K562 (cell line): Measurements from ENCODE around the gene OR11L1.

Experiments used
- CEBPB ChIP-seq: fragments of 450-650 bp; IDR thresholded peaks from 2 replicates; pipeline ENCODE4 v1.6.1; 2016; ENCODE audit warnings: missing genetic modification characterization, missing compliant biosample characterization
- EP400 ChIP-seq: fragments of 450-650 bp; IDR thresholded peaks from 2 replicates; pipeline ENCODE4 v1.6.1; 2017; ENCODE audit warnings: antibody characterized with exemption, mild to moderate bottlenecking, moderate library complexity
- FOXP1 ChIP-seq: sonication (generic); formaldehyde crosslinking; IDR thresholded peaks from 2 replicates; pipeline ENCODE4 v1.8.0; 2022; ENCODE audit warnings: mild to moderate bottlenecking, missing genetic modification reagents
- JUNB ChIP-seq: fragments of 450-650 bp; formaldehyde crosslinking; conservative IDR thresholded peaks from 2 replicates; pipeline ENCODE4 v1.4.0; 2020; ENCODE audit warnings: mild to moderate bottlenecking
- SAFB2 ChIP-seq: fragments of 200-400 bp; formaldehyde crosslinking; IDR thresholded peaks from 2 replicates; pipeline ENCODE4 v1.6.1; 2018; ENCODE audit warnings: borderline replicate concordance, low read length, low read depth, moderate library complexity; ENCODE audit not compliant: severe bottlenecking
- SP1 ChIP-seq: sonication (generic); formaldehyde crosslinking; IDR thresholded peaks from 2 replicates; pipeline ENCODE4 v1.8.1; 2022; ENCODE audit warnings: mild to moderate bottlenecking, missing genetic modification reagents
- SREBF2 ChIP-seq: sonication (generic); formaldehyde crosslinking; IDR thresholded peaks from 2 replicates; pipeline ENCODE4 v1.4.0; 2020; ENCODE audit warnings: mild to moderate bottlenecking, missing genetic modification reagents
- SRSF1 ChIP-seq: fragments of 200-400 bp; formaldehyde crosslinking; IDR thresholded peaks from 2 replicates; pipeline ENCODE4 v1.6.1; 2017; ENCODE audit warnings: mild to moderate bottlenecking, low read depth, low read length, moderate library complexity
- TBL1XR1 ChIP-seq, 2 experiments: IDR thresholded peaks; 2 replicates each; pipeline ENCODE4 v1.6.1; 2012; ENCODE audit warnings: improper control_type of control experiment in 2 of 2, low read length in 2 of 2, mild to moderate bottlenecking in 1 of 2
- TF ChIP-seq, protein P1 (sequence below), 3 experiments: IDR thresholded peaks in 2 of 3; conservative IDR thresholded peaks in 1 of 3; 2 replicates each; pipeline ENCODE4 v1.5.1; 2011 to 2012; ENCODE audit warnings: low read length in 3 of 3, mild to moderate bottlenecking in 3 of 3, control low read depth in 2 of 3, improper control_type of control experiment in 1 of 3, inconsistent platforms in 1 of 3, low read depth in 1 of 3, mixed read lengths in 1 of 3, moderate library complexity in 1 of 3; ENCODE audit not compliant: insufficient read depth in 2 of 3
- TF ChIP-seq, protein P2 (sequence below): fragments of 450-650 bp; IDR thresholded peaks from one replicate; pipeline ENCODE4 v1.6.1; 2018; ENCODE audit warnings: mild to moderate bottlenecking, moderate library complexity; ENCODE audit not compliant: partially characterized antibody
- TF ChIP-seq, protein P3 (sequence below), 2 experiments: fragments of 450-650 bp; IDR thresholded peaks; 2 replicates each; pipeline ENCODE4 v1.6.1; 2016

DNA sequence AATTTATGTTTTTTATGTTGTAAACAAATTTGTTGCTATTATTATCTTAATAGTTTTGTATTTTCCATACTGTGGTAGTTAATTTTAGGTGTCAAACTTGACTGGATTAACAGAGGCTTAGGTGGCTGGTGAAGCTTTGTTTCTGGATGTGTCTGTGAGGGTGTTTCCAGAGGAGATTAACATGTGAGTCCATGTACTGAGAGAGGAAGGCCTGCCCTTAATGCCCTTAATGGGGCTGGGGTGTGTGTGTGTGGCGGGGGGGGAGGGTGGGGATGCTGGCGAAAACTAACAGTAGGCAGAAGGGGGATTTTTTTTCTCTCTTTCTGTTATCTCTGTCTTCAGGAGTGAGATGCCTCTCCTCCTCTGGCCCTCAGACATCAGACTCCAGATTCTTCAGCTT is 19.6 kb downstream of the OR11L1 start:
- TF ChIP-seq JUNB (CRISPR knock-in tag) (no peak), EP400 (no peak), SAFB2 (no peak), SP1 (CRISPR knock-in tag) (no peak), SRSF1 (no peak), FOXP1 (no peak), TBL1XR1 (IDR thresholded peaks at IDR 0.05; ENCODE audit: low read length in 2 of 2) (no peak), SREBF2 (no peak), CEBPB (no peak)
- TF ChIP-seq, protein P1, sequence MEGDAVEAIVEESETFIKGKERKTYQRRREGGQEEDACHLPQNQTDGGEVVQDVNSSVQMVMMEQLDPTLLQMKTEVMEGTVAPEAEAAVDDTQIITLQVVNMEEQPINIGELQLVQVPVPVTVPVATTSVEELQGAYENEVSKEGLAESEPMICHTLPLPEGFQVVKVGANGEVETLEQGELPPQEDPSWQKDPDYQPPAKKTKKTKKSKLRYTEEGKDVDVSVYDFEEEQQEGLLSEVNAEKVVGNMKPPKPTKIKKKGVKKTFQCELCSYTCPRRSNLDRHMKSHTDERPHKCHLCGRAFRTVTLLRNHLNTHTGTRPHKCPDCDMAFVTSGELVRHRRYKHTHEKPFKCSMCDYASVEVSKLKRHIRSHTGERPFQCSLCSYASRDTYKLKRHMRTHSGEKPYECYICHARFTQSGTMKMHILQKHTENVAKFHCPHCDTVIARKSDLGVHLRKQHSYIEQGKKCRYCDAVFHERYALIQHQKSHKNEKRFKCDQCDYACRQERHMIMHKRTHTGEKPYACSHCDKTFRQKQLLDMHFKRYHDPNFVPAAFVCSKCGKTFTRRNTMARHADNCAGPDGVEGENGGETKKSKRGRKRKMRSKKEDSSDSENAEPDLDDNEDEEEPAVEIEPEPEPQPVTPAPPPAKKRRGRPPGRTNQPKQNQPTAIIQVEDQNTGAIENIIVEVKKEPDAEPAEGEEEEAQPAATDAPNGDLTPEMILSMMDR (IDR thresholded peaks at IDR 0.05 in 2 of 3, conservative IDR thresholded peaks at IDR 0.05 in 1 of 3; ENCODE audit: insufficient read depth in 2 of 3, low read depth in 1 of 3, low read length in 3 of 3) = no peak
- TF ChIP-seq, protein P2, sequence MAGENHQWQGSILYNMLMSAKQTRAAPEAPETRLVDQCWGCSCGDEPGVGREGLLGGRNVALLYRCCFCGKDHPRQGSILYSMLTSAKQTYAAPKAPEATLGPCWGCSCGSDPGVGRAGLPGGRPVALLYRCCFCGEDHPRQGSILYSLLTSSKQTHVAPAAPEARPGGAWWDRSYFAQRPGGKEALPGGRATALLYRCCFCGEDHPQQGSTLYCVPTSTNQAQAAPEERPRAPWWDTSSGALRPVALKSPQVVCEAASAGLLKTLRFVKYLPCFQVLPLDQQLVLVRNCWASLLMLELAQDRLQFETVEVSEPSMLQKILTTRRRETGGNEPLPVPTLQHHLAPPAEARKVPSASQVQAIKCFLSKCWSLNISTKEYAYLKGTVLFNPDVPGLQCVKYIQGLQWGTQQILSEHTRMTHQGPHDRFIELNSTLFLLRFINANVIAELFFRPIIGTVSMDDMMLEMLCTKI = no peak
- TF ChIP-seq, protein P3, sequence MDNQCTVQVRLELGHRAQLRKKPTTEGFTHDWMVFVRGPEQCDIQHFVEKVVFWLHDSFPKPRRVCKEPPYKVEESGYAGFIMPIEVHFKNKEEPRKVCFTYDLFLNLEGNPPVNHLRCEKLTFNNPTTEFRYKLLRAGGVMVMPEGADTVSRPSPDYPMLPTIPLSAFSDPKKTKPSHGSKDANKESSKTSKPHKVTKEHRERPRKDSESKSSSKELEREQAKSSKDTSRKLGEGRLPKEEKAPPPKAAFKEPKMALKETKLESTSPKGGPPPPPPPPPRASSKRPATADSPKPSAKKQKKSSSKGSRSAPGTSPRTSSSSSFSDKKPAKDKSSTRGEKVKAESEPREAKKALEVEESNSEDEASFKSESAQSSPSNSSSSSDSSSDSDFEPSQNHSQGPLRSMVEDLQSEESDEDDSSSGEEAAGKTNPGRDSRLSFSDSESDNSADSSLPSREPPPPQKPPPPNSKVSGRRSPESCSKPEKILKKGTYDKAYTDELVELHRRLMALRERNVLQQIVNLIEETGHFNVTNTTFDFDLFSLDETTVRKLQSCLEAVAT (IDR thresholded peaks at IDR 0.05) = no peak
